Naive B cell (primary cell): ENCODE results near the gene VRK1. TPM values are rescaled to one million over a fixed set of nuclear protein-coding genes. Genes with fewer than 3 reads are reported as not detected.
A peak's percentile ranks its signal among the peaks of the same experiment; 100 is the strongest.

Experiments
- ATAC-seq, 2 donors: fragments of 150-1000 bp; cut with Tn5 transposase; 2 replicates each; pipeline ENCODE4 v1.10.0; 2021; ENCODE audit warnings: low read depth in 2 of 2, mild to moderate bottlenecking in 2 of 2, moderate library complexity in 2 of 2
- DNase-seq: peaks from one replicate; pipeline ENCODE4 v3.0.0; 2022
- H3K27ac Mint-ChIP-seq, 6 donors: one replicate each; pipeline ENCODE4 v1.8.0; 2020 to 2022; ENCODE audit warnings: mild to moderate bottlenecking in 6 of 6, mixed read lengths in 6 of 6, moderate library complexity in 5 of 6, inconsistent platforms in 2 of 6
- H3K27me3 Mint-ChIP-seq, 3 donors: one replicate each; pipeline ENCODE4 v1.8.0; 2021 to 2022; ENCODE audit warnings: mixed read lengths in 3 of 3, mild to moderate bottlenecking in 1 of 3
- H3K36me3 Mint-ChIP-seq, 2 donors: one replicate each; pipeline ENCODE4 v1.8.0; 2020 to 2022; ENCODE audit warnings: mixed read lengths in 2 of 2, inconsistent platforms in 1 of 2, mild to moderate bottlenecking in 1 of 2
- H3K4me1 Mint-ChIP-seq, 3 donors: one replicate each; pipeline ENCODE4 v1.8.0; 2020 to 2022; ENCODE audit warnings: mixed read lengths in 3 of 3, inconsistent platforms in 1 of 3, mild to moderate bottlenecking in 1 of 3, moderate library complexity in 1 of 3
- H3K4me3 Mint-ChIP-seq, 8 donors: one replicate each; pipeline ENCODE4 v1.8.0; 2020 to 2022; ENCODE audit warnings: mild to moderate bottlenecking in 8 of 8, mixed read lengths in 8 of 8, moderate library complexity in 8 of 8, inconsistent platforms in 2 of 8
- H3K9me3 Mint-ChIP-seq, 7 donors: one replicate each; pipeline ENCODE4 v1.8.0; 2020 to 2022; ENCODE audit warnings: mixed read lengths in 7 of 7, mild to moderate bottlenecking in 5 of 7, inconsistent platforms in 2 of 7, moderate library complexity in 1 of 7
- polyA plus RNA-seq, 6 donors: library from polyadenylated mRNA; unstranded; fragments of 300-500 nt; fragmentation: Illumina TruSeq; gene quantifications; one replicate each; pipeline ENCODE4 v1.2.3, GENCODE V29; 2021; ENCODE audit warnings: low read depth in 6 of 6

The VRK1 gene
- polyA plus RNA-seq, 6 donors from 2014 or later = 55.6 to 81.2 (median 61.3) TPM

- peaks cover 0 to 5% (median 0%) of the 10 kb centered on the region in 7 donors for H3K9me3 Mint-ChIP-seq
- peak overlapping the region in 4 of 6 donors; percentile 10 to 45 (median 12) for H3K27ac Mint-ChIP-seq
- H3K27me3 Mint-ChIP-seq = no peaks in the 10 kb centered on the region
- no peak for DNase-seq
- peaks cover 0 to 7% of the 10 kb centered on the region in 2 donors for H3K36me3 Mint-ChIP-seq
- no peak for ATAC-seq
- peak overlapping the region in 1 of 8 donors; percentile 0 for H3K4me3 Mint-ChIP-seq
- H3K4me1 Mint-ChIP-seq = peaks cover 35 to 59% (median 46%) of the 10 kb centered on the region in 3 donors
These were observed 131.7 kb downstream of the VRK1 start for GRCh38 chr14:96928779-96929380.

DNA sequence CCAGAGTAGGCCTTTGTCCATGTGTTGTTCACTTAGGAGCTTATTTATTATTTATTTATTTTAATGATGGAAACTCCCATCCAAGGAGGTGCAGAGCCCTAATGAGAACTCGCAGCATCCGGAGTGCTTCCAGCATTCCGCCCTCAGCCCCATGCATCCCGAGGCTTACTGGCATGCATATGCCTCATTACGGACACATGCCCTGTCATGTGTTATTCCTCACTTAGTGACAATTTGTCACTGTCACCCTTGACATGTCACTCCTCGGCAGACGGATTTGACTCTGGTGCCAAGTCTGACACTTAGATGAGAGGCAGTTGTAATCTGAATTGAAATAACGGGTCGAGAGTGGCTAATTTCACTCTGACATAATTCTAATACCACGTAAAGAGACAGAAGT is 132.8 kb downstream of the VRK1 start:
- ATAC-seq = no peak

GRCh38 chr14:96930526-96930925 is 133.3 kb downstream of the VRK1 start:
- Mint-ChIP-seq H3K4me1 (peaks cover 32 to 44% (median 32%) of the 10 kb centered on the region in 3 donors), H3K27me3 (no peaks in the 10 kb centered on the region), H3K4me3 (no peak overlapping the region), H3K9me3 (peaks cover 0 to 5% (median 0%) of the 10 kb centered on the region in 7 donors), H3K36me3 (peaks cover 0 to 7% of the 10 kb centered on the region in 2 donors), H3K27ac (no peak overlapping the region)
- no peak for DNase-seq
- ATAC-seq = no peak

More for the DNA sequence above, 132.8 kb downstream of the VRK1 start:
- DNase-seq = no peak
- Mint-ChIP-seq H3K27me3 (no peaks in the 10 kb centered on the region), H3K27ac (no peak overlapping the region), H3K4me1 (peaks cover 32 to 50% (median 37%) of the 10 kb centered on the region in 3 donors), H3K36me3 (peaks cover 0 to 7% of the 10 kb centered on the region in 2 donors), H3K9me3 (peaks cover 0 to 5% (median 0%) of the 10 kb centered on the region in 7 donors), H3K4me3 (no peak overlapping the region)
